ENCODE data around the gene NKAIN2.
A peak's percentile ranks its signal among the peaks of the same experiment; 100 is the strongest.

Gene NKAIN2

DNA sequence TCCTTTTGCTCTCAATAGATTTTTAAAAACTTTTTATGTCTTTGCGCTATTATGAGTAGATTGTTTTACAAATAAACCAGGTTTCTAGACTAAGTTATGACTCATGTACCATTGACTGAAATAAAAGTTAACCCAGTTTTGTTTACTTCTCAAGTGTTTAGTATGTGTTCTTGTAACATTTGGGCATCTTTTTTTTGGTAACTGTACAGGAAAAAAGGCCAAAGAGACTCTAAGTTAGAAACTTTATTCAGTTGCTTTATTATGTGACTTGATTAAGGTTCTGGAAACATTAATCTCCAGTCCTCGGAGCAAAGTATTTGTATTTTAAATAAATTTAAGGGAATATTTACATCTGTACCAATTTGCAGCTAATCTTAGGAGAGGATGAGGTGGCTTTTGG, 2.9 kb downstream of the NKAIN2 start:
- no peak for FAIRE-seq
- no peak for DNase-seq (ENCODE audit: low spot score)

DNA sequence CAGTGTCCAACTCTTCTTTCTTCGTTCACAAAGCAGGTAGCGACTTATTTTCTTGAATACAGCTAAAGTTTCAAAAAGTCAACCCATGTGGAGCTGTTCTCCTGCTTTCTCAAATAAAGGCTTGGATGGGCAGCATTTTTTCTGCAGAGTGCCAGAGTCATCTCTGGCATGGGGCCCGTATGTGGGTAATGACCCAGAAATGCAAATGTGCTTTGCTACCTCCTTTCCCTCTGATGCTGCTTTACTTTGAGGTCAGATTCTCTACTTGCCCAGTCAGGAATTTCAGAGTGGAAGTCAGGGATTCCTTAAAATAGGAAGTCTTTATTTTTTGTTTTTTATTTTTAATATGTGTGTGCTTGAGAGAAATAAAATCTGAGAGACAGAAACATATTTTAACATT, 4.9 kb downstream of the NKAIN2 start:
- no peak for FAIRE-seq
- DNase-seq (ENCODE audit: low spot score) = peak; percentile 6

DNA sequence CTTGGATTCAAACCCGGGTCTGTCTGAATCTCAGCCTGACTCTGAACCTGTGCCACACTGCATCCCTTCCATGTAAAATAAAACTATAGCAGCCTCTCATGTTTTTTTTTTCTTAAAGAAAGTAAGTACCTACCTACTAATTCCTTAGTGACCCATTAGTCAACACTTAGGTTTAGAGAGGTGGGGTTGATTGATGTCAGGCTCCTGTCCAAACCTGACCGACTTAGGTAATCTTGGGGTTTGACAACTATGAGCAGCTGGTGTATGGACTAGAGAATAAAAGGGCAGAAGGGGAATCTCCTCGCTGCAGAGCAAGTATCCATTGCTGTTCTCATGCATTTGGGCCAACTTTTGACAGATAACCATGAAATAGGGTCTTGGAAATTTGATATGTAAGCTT, 6.5 kb downstream of the NKAIN2 start:
- no peak for FAIRE-seq

DNA sequence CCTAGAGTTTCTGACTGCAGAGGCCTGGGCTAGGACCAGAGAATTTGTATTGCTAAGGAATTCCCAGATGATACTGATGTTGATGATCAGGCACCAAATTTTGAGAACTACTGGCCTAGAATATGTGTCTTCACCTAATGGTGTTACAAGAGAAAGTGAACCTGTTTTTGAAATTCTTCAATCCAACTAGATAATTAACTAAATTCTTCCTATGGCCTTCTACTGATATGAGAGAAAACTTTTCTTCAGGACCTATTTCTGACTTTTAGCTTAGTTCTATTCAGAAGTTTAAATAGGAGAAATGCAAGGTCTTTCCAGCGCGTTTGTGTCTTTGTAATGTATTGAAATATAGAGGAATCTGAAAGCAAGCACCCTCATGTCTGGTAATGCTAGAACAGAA, 7.3 kb downstream of the NKAIN2 start:
- DNase-seq (ENCODE audit: low spot score) (no peak), FAIRE-seq (no peak)

More for the DNA sequence above, 6.5 kb downstream of the NKAIN2 start:
- DNase-seq (ENCODE audit: low spot score) = no peak

DNA sequence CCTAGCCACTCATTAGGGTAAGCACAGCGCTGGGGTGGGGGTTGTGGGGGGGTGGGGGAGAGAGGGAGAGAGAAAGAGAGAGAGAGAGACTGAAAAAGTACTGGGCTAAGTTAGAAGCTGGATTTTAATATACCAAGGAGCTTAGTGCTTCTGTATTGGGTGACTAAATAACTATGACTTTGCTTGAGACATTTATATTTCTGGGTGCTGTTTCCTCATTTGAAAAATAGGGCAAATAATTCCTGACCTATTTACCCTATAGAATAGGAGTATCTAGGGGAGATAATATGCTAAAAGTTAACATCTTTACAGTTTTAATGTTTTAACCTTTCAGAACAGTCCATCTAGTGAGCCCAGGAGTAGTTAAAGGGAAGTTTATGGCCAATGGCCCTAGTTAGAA, 7.7 kb downstream of the NKAIN2 start:
- DNase-seq (ENCODE audit: low spot score) = no peak
- FAIRE-seq = no peak

DNA sequence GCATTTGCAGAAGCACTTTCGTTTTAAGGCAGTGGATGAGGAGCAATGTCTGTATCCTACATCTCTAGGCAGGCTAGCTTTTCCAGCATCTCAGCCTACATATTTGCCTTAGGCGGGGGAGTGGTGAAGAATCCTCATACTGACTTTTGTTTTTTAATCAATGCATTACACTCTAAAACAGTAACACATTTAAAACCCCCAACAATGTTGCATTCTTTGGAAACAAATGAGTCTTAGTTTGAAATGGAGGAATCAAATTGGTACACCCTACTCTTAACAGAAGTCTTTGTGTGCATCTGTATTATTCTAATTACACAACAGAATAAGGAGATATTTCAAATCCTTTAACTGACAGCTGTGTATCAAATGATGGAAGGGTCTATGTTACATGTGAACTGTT, 9.0 kb downstream of the NKAIN2 start:
- no peak for DNase-seq (ENCODE audit: low spot score)
- FAIRE-seq = no peak

DNA sequence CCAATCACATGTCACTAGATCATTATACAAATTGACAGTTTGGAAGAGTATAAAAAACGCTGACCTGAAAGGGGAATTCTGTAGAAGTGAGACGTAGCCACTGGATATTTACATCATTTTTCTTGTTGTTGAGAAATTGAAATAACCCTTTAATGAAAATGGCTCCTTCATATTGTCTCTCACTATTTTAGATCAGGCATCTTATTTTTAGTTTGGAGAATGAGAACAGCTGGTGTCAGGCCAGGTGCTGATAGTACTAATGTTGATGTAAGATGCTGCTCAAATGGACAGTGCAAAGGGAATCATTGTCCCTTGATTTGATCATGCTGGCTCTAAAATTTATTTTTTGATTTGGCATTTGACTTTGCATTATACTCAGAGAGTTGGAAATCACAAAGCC, 17.4 kb downstream of the NKAIN2 start:
- DNase-seq (ENCODE audit: low spot score) (no peak), FAIRE-seq (no peak)

DNA sequence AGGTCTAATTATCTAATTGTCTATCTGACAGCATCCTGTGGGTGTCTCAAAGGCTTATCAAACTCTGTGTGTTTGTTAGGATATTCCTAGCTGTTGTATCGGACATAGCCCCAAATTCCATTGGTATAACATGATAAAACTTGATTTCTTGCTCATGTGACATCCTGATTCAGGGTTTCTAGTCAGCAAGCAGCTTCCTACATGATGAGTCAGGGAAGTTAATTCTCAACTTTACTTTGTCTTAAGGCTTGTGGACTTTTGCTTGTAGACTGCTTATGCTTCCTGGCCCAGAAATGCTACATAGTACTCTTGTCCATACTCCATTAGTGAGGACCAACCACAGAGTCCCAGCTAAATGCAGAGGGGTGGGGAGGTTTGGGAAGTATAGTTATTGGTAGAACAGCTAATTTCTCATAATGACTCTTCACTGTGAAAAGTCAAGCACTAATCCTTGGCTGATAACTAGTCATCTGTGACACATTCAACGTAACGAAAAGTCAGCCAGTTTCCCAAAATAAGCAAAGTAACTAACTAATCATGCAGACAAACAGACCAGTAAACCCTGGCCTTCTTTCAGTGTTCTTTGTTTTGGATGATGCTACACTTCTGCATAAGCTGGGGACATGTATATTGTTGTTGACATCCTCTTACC, 25.8 kb downstream of the NKAIN2 start:
- DNase-seq (ENCODE audit: low spot score) = peak; percentile 5
- no peak for FAIRE-seq

DNA sequence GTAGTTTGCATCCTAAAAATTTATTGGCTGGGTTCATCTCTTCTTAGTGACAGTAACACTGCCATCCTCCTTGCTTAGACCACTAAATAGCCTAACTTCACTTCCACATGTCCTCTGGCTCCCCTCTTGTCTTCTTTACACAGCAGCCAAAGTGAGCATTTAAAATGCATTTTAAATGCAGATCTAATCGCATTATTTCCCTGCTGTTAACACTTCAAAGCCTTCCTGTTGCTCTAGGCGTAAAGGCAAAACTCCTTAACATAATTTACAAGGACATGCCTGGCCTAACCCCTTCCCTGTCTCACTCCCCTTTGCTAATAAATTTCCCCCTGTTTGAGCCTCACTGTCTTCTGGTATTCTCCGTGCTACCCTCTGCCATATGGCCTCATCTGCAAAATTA, 26.5 kb downstream of the NKAIN2 start:
- FAIRE-seq = no peak

DNA sequence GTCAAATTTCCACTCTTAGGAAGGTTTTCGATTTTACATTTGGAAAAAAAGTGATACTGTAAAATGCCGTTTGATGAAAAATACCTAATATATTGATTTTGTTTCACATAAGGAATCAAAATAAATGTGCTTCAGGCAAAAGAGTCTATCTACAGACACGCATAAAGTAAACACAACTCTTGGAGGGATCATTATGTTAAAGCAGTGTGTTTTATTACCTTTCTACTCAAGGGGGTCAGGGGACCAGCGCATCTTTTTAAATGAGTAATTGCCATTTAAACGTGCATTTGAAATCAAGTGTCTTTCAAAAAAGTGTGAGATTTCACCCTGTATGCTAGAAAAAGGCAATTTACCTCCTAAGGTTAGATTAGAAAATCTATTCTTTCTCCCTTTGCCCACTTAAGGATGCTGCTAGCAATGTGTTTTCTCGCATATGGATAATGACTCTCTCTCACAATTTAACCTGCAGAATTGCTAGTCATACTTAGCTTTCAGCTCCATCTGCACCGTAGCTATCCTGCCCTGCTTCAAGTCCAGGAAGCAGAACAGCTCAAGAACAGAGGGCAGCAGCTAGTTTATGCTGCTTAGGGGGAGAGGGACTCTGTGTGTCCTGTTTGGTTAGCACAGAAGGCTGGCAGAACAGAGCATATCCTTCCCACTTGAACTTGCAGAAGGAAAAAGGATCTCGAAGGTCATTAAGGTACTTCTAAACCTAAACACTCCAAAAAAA, 35.0 kb downstream of the NKAIN2 start:
- FAIRE-seq (no peak), DNase-seq (ENCODE audit: low spot score) (no peak)

More for the DNA sequence above, 26.5 kb downstream of the NKAIN2 start:
- no peak for DNase-seq (ENCODE audit: low spot score)

DNA sequence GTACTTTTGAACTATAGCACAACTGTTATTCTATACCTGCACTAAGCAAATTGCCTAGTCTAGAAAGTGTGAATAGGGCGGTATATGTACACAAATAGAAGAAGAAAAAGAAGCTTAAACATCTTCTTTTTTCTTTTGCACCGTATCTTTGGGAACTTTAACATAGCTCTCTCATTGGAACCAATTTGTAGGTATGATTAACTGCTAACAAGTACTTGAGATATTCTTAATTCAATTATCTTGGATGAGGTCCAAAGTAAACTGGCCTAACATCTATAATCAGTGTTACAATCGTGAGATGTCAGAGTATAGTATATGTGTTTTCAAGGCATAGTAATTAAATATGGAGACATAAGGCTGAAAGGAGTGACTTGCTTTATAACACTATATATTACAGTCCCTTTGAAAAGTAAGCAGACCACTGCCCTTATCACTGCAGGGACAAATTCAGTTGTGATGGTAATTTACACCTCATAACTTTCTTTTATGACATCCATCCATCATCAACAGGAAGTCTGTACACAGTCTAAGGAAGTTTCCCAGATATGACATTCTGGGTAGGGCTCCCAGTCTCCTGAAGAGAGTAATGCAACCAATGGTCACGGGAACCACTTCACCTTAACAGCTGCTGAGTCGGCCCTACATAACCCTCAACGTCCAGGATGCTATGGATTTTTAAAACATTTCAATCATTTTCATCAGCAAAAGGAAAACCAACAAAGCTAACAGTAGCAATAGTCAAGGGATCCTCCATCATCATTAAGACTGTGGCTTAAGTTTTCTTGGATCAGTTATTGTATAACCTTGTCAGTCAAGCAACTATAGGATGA, 37.6 kb downstream of the NKAIN2 start:
- DNase-seq (ENCODE audit: low spot score) (no peak), FAIRE-seq (no peak)

DNA sequence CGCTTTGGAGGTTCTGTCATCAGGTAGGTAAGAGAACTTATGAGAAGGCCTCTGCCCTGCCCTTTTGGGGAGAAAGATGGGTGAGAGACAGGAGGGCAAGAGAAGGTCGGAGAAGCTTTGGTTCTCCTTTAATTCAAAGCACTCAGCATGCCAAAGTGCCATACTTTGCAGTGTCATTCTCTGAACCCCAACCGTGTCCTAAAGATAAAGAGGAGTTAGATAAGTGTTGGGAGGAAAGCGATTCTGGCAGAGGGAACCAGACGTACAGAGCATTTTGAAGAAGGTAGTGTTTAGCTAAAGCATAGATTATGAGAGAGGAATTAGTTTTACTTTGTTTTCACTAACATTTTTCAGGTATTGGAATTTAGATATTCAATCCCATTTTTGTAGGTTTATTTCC, 40.3 kb downstream of the NKAIN2 start:
- FAIRE-seq = no peak
- no peak for DNase-seq (ENCODE audit: low spot score)

DNA sequence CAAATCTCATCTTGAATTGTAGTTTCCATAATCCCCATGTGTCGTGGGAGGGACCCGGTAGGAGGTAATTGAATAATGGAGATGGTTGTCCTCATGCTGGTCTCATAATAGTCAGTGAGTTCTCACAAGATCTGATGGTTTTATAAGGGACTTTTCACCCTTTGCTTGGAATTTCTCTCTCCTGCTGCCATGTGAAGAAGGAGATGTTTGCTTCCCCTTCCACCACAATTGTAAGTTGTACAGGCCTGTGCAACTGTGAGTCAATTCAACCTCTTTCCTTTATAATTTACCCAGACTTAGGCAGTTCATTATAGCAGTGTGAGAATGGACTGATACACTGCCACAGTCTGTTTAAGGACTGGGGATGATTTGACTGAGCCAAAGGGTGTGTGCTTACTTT, 44.7 kb downstream of the NKAIN2 start:
- FAIRE-seq (no peak), DNase-seq (ENCODE audit: low spot score) (no peak)

DNA sequence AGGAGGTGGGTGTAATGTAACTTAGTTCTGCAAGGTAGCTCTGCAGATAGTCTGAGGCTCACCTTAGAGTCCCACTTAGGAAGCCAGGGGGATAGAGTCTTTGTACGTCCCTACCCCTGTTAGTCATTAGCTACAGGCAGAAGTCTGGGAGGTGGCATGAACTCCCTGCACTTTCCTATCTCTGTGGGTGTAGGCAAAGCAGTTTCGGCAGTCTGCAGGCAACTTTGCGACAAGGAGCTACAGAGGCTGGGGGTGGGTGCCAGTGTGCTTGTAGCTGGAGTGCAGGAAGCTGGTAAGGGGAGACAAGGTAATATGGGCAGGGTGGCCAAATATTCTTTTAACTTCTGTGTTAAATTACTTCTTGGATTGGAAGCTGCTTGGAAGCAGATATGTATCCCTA, 45.7 kb downstream of the NKAIN2 start:
- DNase-seq (ENCODE audit: low spot score) (no peak), FAIRE-seq (no peak)

DNA sequence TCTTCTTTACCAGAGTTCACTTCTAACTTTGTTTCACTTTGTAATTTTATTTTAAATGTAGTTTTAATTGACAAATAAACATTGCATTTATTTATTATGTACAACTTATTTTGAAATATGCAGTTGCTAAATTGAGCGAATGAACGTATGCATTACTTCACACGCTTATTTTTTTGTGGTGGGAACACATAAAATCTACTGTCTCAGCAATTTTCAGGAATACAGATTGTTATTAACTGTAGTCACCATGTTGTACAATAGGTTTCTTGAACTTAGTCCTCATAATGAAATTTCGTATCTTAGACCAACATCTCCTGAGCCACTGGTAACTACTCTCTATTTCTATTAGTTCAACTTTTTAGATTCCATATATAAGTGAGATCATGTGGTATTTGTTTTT, 46.9 kb downstream of the NKAIN2 start:
- DNase-seq (ENCODE audit: low spot score) (no peak), FAIRE-seq (no peak)

DNA sequence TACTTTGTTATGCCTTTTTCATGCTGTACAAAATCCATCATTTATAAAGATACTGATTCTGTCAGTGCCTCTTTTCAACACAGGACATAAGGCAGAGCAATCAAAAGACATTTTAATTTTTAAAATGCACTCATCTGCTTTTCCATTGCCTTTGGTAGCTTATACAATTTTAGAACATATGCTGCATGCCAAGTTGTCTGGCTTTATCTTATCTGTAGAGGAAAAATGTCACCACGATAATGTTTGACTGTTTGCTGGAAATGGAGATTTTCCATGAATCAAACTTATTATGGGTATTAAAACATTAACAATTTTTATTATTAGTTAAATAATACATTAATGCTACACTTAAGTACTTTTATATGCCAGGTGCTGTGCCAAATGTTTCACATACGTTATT, 50.5 kb downstream of the NKAIN2 start:
- DNase-seq (ENCODE audit: low spot score) (no peak), FAIRE-seq (no peak)

DNA sequence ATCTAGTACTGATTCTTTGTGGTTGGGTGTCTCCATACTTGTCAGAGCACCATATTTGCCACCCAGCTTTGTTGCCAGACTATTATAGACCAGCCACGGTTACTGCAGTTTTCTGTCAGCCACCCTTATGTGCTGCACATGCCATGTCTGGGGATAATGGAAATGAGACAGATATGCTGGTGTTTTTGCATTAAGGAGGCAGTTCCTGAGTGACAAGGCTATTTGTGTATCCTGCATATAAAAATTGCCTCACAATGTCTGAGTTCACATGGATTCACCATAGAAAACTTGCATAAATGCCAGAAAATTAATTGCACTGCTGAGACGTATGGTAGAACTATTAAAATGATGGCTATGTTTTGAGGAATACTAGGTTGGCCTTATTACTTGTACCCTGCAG, 51.8 kb downstream of the NKAIN2 start:
- FAIRE-seq (no peak), DNase-seq (ENCODE audit: low spot score) (no peak)

DNA sequence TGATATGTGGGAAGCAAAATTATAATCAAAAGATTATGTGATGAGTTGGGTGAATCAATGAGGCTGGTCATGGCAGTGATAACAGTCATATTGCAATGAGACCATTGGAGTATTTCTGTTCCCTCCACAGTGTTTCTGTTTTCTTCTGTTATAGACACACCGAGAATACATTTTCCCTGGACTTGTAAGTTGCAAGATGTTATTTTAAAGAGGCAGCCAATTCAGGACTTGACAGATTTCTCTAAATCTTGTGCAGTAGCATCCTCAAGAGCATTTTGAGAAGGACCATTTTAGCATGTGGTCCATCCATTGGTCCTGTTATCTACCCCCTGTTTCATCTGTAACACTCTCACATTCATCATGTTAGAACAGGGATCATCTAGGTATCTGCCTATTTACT, 55.6 kb downstream of the NKAIN2 start:
- FAIRE-seq = no peak

DNA sequence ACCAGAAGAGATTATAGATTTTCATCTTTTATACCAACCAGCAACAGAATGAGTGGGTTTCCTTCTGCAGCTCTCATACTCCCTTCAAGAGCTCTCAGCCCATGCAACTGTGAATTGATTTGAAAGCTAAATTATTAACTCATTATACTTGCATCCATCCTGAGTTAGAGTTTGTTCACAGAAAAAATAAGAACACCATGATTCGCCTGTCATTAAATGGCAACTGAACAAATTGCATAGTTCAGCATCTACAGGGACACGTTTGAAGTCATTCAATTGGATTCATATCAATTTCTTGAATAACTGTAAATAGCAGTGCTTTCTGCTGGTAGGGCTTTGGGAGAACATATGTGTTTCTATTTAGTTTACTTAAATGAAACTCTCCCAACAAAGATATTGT, 65.7 kb downstream of the NKAIN2 start:
- FAIRE-seq (no peak), DNase-seq (ENCODE audit: low spot score) (no peak)

More for the DNA sequence above, 55.6 kb downstream of the NKAIN2 start:
- no peak for DNase-seq (ENCODE audit: low spot score)

DNA sequence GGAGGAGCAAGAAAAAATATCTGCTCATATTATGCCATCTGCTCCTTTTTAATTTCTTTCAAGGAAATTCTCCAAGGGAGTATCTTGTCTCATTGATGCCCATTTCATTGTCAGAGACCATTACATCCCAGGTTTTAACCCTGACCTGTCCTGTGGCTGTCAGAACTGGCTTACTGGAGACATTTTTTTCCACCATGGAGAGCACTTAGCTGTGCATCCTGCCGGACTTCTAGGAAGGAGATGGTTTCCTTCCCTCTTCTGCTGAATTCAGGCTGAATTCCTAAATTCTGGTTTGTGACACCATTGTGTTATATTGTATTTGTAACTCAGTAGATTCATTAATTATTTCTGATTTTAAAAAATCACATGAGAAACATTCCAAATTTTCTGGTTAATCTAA, 70.3 kb downstream of the NKAIN2 start:
- FAIRE-seq = no peak

DNA sequence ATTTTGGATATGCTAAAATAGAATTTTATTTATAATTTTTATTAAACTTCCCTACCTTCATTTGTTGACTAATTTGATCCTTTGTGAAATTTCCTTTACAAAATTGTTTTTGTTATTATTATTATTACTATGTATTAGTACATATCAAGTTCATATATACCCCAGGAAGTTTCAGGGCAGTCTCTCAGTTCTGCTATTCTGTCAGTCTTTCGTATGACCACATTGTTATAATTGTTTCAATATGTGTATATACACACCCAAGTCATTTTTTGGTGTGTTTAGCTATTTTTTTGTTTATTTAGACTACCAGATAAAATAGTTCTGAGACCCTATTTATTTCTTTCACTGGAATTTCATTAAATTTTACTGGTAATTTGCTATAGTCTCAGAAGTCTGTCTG, 72.1 kb downstream of the NKAIN2 start:
- no peak for DNase-seq (ENCODE audit: low spot score)
- FAIRE-seq = no peak

More for the DNA sequence above, 70.3 kb downstream of the NKAIN2 start:
- DNase-seq (ENCODE audit: low spot score) = no peak

DNA sequence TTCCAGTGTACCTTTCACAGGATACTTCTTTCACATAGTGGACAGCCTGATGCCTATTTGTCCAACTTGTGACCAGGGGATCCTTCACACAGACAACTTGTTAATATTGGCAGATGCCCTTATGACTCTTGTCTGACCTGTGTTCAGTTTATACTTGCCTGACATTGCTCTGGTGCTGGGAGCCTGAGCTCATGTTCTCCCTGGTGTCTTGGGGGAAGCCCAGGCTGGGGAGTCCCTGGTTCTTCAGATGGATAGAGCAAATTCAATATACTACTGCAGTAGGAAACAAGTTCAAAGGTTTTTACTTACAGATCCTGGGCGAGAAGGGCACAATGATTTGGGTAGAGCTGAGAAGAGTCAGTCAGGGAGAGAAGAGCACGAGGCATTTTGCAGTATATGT, 76.1 kb downstream of the NKAIN2 start:
- DNase-seq (ENCODE audit: low spot score) (no peak), FAIRE-seq (no peak)
